IPS-NIHi11 (cell line): ENCODE measurements around the gene ANO6.

Experiments used
- DNase-seq: peaks from one replicate; pipeline ENCODE4 v3.0.0; 2012; ENCODE audit warnings: mixed read lengths, low spot score

Gene ANO6

DNA sequence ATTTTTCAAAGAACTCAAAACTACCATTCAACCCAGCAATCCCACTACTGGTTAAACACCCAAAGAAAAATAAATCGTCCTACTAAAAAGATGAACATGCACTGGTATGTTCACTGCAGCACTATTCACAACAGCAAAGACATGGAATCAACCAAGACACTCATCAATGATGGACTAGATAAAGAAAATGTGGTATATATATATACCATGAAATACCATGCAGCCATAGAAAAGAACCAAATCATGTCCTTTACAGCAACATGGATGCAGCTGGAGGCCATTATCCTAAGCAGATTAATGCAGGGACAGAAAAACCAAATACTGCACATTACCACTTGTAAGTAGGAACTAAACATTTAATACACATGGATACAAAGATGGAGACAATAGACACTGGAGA, 3.8 kb upstream of the ANO6 start:
- DNase-seq: no peak

DNA sequence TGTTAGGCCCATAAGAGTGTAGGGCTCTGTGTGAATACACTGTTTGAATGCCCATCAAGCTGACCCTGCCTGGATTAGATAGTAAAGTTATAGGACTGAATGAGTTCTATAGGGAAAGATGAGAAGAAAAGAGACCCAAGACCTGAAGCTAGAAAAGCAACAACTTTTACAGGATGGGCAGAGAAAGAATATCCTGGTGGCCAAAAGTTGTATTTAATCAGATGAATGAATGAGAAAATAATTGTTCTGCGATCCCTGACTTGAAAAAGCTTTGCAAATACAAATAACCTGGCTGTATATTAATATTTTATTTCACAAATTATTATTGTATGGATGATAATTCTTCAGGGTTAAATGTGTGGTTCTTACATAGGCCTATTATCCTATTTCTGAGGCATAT, 2.8 kb upstream of the ANO6 start:
- DNase-seq: no peak

DNA sequence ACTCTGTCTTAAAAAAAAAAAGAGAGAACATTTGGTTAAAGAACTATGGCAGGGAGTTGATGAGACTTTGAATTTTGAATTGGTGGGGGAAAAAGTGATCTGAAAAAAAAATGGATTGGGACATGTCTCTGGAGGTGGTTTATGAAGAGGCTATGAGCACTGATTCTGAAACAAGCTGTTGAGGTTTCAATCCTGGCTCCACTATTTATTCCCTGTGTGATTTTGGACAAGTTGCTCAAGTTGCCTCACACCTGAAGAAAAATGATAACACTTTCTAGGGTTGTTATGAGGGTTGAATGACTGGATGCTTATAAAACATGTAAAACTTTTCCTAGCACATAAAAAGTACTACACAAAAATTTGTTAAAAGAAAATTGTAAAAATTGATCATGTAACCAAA, 1.8 kb upstream of the ANO6 start:
- DNase-seq: no peak

DNA sequence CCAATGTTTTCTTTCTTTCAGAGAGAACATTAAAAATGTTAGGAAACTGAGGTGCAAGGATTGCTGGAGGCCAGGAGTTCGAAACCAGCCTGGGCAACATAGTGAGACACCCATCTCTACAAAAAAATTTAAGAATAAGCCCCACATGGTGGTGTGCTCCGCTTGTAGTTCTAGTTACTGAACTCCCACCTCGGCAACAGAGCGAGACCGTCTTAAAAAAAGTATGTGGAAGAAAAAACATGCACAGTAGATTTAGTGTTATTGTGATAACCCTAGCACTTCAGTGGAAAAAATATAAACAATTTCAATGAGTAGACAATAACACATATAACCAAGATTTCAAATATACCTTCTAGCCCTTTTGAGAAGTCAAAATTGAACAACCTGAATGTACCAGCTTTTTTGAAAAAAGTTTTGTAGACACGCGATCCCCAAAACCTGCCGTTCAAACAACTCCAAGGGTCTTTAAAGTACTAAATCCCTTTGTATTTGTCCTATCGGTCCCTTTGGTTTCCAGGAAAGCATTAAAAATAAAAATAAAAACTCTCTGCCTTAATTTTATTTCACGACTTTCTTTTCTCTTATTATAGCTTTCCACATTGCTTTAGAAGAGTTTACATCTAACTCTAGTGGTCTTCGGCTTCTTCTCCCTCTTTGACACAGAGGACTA, 1.0 kb upstream of the ANO6 start:
- DNase-seq: no peak

DNA sequence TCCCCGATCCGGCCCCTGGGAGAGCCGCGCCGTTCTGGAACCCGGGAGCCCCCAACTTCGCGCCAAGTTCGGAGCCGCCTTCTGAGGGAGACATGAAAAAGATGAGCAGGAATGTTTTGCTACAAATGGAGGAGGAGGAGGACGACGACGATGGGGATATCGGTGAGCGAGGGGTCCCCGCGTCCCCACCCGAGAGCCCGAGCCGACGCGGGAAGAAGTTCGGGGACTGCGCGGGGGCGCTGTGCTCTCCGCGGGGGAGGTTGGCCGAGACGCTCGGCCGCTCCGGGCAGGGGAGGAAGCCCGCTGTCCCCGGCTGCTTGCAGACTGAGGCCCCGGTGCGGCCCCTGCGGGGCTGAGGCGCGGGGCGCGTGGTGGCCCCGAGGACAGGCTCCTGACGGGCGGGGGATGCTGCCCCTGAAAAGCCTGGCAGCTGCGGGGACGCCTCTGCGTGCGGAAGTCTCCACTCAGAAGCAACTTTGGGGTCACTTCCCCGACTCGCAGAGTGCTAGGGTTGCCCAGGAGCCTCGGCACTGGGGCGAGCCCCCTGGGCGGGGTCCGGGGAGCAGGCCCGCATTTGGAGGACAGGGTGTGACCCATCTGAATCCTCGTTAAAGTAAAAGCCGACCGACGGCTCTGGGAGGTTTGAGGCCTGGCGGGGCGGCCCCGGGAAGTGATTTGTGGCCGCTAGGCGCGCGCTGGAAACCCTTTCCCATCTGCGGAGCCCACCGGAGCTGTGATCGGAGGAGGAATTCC, 511 bp downstream of the ANO6 start:
- DNase-seq: peak; percentile 66

DNA sequence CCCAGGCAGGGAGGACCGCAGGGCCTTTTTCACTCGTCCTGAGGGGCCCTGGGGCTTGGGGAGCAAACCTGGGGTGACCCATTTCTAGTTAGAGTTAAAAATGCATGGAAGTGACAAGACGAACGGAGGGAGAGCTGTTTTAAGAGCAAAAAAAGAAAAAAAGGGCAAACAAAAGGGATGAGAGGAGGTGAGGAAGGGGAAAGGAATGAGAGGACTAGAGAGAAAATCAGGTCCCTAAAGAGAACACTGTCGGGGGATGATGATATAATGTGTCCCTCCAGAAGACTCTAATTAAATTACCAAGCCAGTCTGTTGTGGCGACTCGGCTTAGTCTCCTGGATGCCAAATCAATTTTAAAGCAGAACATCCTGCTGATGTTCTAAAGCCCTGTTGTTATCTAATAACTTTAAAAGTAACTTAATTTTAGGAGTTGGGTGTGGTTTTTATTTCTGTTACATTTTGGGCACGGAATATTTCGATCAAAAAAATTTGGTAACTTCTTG, 1.1 kb downstream of the ANO6 start:
- DNase-seq: no peak

DNA sequence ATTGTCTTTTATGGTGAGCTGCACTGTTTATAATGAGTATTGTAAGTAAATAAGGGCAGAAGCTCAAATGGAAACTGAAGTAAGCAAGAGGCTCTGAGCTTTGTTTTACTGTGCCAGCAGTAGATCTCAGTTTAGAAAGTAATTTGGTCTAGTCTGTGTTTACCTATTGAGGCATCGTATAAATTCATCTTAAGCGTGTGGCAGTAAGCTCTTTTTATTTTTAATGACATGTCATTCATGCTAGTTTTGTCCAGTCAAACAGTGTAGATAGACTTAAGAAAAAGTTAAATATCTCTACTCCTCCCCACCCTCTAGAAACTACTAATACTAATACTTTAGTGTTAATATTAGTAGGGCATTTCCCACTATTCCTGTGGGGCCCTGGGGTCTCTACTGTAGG, 2.0 kb downstream of the ANO6 start:
- no peak for DNase-seq

DNA sequence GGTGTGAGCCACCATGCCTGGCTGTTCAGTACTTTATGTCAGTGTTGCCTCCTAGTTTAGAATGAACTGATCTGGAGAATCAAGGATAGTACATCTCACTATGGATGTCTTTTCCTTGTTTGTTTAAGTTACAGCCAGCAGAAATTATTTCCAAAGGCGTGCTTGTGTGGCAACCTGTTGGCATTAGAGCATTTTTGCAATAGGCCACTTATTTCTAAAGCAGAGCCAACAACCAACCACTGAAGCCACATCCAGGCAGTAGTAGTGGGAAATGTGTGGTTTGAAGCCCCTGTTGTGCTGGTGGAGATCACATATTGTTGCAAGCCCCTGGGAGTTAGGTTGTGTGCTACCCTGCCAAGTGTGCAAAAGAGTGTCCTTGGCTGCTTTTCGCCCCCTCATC, 3.7 kb downstream of the ANO6 start:
- no peak for DNase-seq

DNA sequence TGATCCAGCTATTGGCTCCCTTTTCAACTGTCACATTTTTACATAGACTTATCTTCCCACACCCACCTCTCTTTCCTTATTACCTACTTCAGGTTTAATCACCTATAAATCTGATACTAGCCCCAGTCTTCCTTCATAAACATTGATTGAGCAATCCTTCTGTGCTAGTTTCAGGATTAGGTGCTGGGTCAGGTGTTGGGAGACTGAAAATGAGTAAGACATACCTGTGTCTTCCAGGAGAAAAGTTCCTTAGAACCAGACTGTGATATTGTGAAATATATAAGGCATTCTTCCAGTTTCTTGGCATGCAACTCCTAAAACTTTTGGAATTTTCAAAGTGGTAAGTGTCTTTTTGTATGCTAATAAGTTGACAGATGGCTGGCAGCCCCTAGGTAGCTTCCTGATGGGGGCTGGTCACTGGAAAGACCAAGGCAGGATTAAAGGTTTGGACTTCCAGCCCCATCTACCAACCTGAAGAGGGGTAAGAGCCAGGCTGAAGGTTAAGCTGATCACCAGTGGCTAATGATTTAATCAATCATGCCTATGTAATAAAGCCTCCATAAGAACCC, 4.6 kb downstream of the ANO6 start:
- DNase-seq: no peak

DNA sequence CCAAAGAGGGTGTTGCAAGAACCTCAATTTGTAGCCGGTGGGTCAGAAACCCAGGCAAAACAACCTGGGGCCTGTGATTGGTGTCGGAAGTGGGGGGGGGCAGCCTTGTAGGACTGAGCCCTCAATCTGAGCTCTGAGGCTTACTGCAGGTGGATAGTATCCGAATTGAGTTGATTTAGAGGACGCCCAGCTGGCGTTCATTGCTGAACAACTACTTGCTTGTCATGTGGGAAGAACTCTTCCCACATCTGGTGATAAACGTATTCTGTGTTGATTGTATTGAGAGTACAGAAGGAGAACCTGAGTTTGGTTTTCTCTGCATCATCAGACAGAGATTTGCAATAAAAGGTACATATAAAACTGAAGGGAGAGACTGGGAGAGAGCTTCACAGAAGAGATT, 5.1 kb downstream of the ANO6 start:
- no peak for DNase-seq

DNA sequence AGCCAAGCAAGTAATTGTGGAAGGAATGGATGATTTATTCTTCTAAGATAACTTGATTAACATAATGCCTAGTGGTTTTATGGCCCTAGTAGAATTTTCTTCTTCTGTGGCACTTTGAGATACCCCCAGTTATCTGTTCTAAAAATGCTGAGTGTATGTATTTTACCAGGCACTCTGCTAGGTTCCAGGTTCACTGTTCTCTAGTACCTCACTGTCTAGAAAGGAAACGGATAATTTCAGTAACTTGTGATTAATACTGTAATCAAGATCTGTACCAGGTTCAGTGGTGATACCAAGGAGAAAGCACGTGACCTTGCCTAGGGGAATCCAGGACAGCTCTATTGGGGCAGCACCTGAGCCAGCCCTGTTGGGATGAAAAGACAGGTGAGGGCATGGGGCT, 8.0 kb downstream of the ANO6 start:
- no peak for DNase-seq

DNA sequence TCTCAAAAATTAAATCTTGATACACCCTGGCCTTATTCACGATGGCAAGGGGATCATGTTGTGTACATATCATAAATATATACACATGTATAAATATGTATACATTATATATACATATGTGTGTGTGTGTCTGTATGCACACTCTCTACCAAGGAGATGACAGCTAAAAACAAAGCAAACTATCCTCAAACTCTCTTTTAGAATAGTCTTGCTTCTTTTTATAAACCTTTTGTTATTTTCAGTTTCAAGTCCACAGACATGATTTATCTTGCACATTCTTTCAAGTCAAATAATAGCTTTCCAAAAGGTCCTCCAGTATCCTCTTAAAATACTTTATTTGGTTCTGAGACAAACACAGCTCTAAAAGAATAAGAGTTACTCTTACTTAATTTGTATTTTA, 8.4 kb downstream of the ANO6 start:
- no peak for DNase-seq

DNA sequence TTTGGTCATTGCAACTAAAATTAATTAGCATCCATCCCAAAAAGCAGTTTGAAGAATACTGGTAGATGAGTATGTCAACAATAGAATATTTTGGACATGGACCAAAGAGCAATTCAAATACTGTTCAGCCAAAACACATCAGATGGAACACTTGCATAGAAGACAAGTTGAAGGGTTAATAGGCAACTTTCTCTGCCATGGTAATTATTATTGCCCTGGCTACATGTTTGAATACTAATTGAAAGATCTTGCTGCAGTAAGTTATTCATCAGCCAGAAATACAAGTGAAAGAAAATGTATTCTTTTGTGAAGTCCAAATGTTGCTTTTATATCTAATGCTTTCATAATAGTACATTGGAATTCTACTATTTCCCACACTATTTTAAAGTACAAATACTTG, 10.1 kb downstream of the ANO6 start:
- DNase-seq: no peak

DNA sequence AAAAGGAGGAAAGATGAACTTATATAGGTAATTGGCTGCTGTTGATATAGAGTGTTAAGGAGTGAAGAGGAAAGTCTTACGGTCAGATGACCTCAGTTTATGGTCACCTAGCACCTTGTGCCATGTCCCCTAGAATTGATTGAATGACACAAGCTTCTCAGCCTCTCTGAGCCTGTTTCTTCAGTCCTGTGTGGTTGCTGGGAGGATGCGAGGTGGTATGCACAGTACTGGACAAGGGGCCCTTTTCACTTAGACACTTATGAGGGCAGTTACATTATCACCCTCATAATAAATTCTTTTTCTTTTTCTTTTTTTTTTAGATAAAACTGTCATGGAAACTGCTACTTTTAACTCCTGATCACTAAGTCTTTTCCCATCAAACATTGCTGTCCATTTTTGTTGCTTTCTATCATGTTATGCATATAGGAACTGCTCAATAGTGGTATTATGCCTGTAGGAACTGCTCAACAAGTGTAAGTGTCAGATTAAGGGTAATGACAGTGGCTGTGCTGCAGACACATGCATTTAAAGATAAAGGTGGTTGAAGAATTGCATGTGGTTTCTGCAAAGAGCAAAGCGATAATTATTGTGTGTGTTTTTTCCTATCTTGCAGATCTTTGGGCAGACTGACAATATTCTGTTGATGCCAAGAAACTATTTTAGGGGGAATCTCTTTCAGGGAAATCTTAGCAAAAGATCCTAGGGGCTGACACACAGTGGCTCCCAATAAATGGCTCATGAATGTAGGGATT, 11.6 kb downstream of the ANO6 start:
- no peak for DNase-seq

DNA sequence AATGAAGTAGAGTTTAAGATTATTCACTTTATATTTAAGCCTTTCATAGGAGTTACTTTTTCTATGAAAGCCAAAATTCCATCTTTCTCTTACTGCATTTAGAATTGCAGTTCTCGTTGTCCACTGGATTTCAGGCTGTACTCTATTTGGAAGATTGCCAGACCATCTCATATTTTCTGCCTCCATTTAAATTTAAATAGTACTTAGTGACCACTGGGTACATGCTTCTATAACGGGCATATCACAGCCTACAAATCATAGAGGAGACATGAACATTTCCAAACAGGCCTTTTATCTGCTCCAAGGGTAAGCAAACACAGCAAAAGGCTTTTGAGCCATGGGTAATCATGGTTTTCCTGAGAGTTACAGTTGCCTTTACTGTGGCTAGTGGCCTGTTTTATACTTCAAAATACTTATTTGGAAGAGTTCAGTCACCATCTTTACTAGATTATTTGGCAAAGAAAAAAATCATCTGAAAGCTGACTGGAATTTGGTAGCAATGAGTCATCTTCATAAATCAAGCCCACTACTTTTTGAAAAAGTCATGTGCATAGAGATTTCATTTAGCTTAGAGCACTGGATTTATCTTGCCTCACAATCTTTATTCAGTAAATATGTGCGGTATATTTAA, 15.7 kb downstream of the ANO6 start:
- no peak for DNase-seq

DNA sequence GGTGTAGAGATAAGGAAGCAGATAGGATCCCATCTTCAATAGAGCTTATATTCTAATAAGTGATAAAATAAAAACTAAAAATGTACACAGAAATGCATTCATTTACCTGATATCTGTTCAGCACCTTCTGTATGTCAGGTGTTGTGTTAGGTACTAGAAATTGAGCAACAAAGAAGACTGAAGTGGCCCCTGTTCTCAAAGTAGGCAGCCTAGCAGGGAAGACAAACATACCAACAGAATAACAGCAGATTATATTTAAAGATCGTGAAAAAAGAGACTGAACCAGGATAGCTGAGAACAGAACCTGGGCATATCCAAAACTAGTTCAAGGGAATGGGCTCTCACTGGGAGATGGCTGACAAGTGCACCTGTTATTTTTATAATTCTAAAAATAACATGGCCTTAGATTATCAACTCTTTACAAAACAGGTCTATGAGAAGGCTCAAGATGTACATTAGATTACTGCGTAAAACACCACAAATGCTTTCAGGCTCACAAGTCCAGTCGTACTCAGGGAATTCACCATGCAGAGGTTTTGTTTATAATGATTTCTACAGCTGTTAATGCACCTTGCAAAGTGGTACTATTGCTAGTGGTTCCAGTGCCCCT, 16.4 kb downstream of the ANO6 start:
- no peak for DNase-seq

DNA sequence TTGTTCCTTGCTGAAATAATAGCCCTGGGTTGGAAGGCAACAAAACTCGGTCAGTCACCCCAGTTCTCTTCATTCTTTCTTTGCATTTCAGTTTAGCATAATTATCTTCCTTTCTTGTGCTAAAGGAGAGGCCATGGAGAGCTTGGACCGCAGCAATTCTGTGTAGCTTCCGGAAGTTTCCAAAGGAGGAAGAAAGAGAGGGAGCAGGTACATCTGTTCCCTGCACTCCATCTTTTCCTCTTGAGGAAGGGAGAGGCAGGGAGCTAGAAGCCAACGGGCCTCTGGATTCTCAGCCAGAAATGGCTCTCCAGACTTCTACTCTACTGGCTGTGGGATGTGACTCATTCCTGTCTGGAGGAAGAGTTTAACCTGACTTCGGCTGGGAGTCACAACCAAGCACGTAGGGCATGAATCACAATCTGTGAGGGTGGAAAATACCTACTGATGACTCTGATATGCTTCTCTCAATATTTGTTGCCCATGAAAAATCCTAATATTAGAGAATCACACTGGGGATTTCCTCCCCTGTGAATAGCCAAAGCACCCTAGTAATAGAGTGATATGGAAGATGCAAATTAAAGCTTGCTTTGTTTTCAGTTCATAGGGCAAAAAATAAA, 17.0 kb downstream of the ANO6 start:
- peak; percentile 49 for DNase-seq

DNA sequence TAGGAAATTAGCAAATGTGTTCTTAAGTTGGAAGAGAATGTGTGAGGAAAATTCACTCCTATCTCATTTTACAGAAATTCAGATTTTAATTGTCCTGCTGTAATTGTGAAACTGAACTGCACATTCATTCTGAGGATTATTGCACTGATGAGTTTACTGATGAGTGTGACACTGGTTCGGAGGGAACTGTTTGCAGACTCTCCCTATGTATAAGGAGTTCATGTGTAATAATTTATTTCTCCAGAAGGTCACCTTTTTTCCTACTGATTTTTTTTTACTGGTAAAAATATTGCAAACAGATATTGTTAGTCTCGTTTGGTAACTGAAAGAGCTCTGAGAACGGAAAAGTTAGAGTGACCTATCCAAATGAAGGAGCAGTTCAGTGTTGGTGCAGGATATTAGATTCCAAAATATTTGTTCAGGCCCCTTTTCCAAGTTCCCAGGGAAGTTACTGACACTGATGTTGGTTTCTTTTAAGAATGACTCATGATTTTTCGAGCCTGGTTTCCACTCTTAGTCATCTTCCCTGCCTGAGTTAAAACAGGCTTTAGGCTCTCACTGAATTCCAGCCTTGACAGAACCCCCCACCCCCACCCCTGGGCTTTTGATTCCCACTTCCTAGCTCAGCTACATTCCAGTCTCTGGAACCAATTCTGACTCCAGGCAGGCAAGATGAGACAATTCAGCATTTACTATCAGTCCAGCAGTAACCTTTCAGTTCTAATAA, 18.4 kb downstream of the ANO6 start:
- peak; percentile 75 for DNase-seq

DNA sequence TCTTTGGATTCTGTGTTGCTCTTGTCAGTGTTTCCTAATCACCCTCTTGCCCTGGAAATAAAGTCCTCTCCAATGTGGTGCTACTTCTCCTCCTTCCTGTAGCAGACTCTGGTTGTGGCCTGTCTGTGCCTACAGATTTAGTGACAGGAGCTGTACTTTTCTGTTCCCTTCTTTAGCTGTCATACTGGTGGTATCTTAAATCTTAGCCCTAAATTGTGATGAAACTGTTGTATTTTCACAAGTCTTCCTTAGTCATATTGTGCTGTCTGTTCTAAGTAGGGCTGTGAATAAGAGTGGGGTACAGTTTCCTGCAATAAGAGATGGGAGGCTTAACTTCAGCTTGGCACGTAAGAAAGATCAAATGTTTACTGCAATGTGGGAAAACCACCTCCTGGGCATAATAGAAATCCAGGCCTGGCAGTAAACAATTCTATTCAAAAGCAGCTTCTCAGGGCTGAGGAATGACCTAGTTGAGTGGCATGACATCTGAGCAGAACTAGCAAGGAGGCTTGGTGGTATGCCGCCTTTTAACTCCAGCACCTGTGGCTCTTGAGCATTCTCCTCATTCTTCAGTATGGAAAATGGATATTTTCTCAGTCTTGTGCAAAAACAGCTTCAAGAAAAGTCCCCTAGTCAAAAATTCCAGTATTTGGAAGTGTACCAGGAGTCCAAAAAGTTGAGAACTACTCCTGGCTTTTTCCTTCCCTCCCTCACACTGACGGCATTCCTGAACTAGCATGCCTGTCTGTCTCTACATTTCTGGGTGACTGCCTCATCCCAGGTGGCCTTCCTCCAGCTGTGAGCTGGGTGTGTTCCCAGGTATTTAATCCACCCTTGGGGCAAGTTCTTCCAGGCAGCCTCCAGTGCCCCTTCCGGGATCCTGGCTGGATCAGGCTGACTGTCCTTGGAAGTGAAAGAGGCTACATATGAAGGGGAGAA, 19.5 kb downstream of the ANO6 start:
- DNase-seq: peak; percentile 63
